OCI-LY7 (cell line): ENCODE results near the gene PARD3B. TPM values are rescaled to one million over a fixed set of nuclear protein-coding genes. Genes with fewer than 3 reads are reported as not detected.

Experiments used
- BruUV-seq: library from RNA; stranded (reverse); fragments of 400-500 nt; replicated peaks from 2 replicates; lab custom pipeline; 2021; lab: Mats Ljungman, UMichigan
- CTCF ChIA-PET: fragments of 300-600 bp; sonication (Branson Sonifier 250); formaldehyde crosslinking; loops from one replicate; lab custom pipeline; 2022; ENCODE audit warnings: antibody characterized with exemption; ENCODE audit not compliant: unreplicated experiment; lab: Charles Lee
- POLR2A ChIA-PET: fragments of 300-600 bp; sonication (Branson Sonifier 250); formaldehyde crosslinking; loops from one replicate; lab custom pipeline; 2022; ENCODE audit warnings: antibody characterized with exemption; lab: Charles Lee
- DNase-seq: peaks from one replicate; pipeline ENCODE4 v3.0.0-alpha.2; 2015; ENCODE audit warnings: low spot score
- H2AFZ ChIP-seq: fragments of 200-600 bp; sonication (generic), shearing (Covaris generic); 2 replicates; pipeline ENCODE4 v1.6.1; 2014; ENCODE audit warnings: mild to moderate bottlenecking, antibody characterized with exemption, low read length, moderate library complexity
- H3K27ac ChIP-seq: fragments of 200-600 bp; sonication (generic); 2 replicates; pipeline ENCODE4 v1.5.1; 2014; ENCODE audit warnings: mixed run types, low read depth, mild to moderate bottlenecking, moderate library complexity, low read length, inconsistent platforms; ENCODE audit not compliant: poor library complexity, severe bottlenecking
- H3K36me3 ChIP-seq: fragments of 200-600 bp; sonication (generic); 2 replicates; pipeline ENCODE4 v1.6.1; 2014; ENCODE audit warnings: mild to moderate bottlenecking, antibody characterized with exemption, low read length, moderate library complexity, mixed read lengths; ENCODE audit not compliant: insufficient read depth
- H3K4me1 ChIP-seq: fragments of 200-600 bp; sonication (generic); 2 replicates; pipeline ENCODE4 v1.5.1; 2014; ENCODE audit warnings: mild to moderate bottlenecking, low read length; ENCODE audit not compliant: insufficient read depth, poor library complexity, severe bottlenecking
- H3K4me2 ChIP-seq: fragments of 200-600 bp; sonication (generic); 2 replicates; pipeline ENCODE4 v1.6.1; 2014; ENCODE audit warnings: mild to moderate bottlenecking, low read length
- H3K4me3 ChIP-seq: fragments of 200-600 bp; sonication (generic); 2 replicates; pipeline ENCODE4 v1.5.1; 2014; ENCODE audit warnings: mild to moderate bottlenecking, low read depth, low read length; ENCODE audit not compliant: poor library complexity, severe bottlenecking
- H3K79me2 ChIP-seq: fragments of 200-600 bp; sonication (generic); 2 replicates; pipeline ENCODE4 v1.6.1; 2016; ENCODE audit warnings: low read depth, mild to moderate bottlenecking, low read length, moderate library complexity, mixed read lengths; ENCODE audit not compliant: insufficient read depth
- H3K9me2 ChIP-seq: fragments of 200-600 bp; sonication (generic); 2 replicates; pipeline ENCODE4 v1.6.1; 2016; ENCODE audit warnings: mild to moderate bottlenecking, low read length, mixed read lengths; ENCODE audit not compliant: insufficient read depth
- H3K9me3 ChIP-seq: fragments of 200-600 bp; sonication (generic); 2 replicates; pipeline ENCODE4 v1.6.1; 2014; ENCODE audit warnings: mild to moderate bottlenecking, mixed run types, low read length, mixed read lengths
- H4K20me1 ChIP-seq: fragments of 200-600 bp; sonication (generic); 2 replicates; pipeline ENCODE4 v1.6.1; 2014; ENCODE audit warnings: mild to moderate bottlenecking, antibody characterized with exemption, low read length, moderate library complexity, mixed read lengths; ENCODE audit not compliant: insufficient read depth
- CTCF ChIP-seq: fragments of 200-600 bp; sonication (generic); conservative IDR thresholded peaks from 2 replicates; pipeline ENCODE4 v1.5.1; 2014; ENCODE audit warnings: mild to moderate bottlenecking, antibody characterized with exemption, low read length, moderate library complexity, mixed read lengths
- EZH2phosphoT487 ChIP-seq: fragments of 200-600 bp; sonication (generic); IDR thresholded peaks from 2 replicates; pipeline ENCODE4 v1.6.1; 2018; ENCODE audit warnings: low read depth, borderline replicate concordance, mild to moderate bottlenecking, mixed run types, antibody characterized with exemption, low read length, moderate library complexity, mixed read lengths
- intact Hi-C: fragments of 100-400 bp; cut with micrococcal nuclease; formaldehyde crosslinking; loops from one replicate; pipeline ENCODE4 v1.10.0; 2022; ENCODE audit not compliant: unreplicated experiment
- total RNA-seq, 2 experiments: library from RNA; depleted of rRNA in 1 of 2; stranded (reverse); fragments of >200 nt in 1 of 2; shearing (Covaris generic) in 1 of 2; gene quantifications; 2 replicates each; pipeline ENCODE4 v1.2.3, GENCODE V29; 2014 to 2022

Gene PARD3B
- total RNA-seq, 2 experiments from 2014 or later, result not detected

DNA sequence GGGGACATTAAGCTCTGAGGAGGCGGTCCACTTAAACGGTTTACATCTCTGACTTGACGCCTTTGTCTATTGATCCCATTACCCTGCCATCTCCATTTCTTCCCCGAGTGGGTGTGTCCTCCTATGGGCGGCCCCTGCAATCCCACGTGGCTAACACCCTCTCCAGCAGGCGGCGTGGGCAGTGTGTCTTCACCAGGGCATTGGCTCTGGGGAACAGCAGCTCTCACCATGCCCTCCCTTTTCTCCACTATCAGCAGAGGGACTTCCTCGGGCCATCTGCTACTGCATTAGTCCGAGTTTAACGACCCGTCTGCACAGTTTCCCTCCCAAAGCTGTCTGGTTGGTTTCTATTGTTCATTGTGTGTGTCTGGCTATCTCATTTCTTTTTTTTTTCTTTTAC is 625.1 kb downstream of the PARD3B start:
- Histone ChIP-seq H4K20me1 (no peaks in the 10 kb centered on the region), H3K9me2 (no peaks in the 10 kb centered on the region), H2AFZ (no peak overlapping the region), H3K4me1 (no peaks in the 10 kb centered on the region), H3K36me3 (no peaks in the 10 kb centered on the region), H3K27ac (no peak overlapping the region), H3K9me3 (no peaks in the 10 kb centered on the region), H3K79me2 (no peaks in the 10 kb centered on the region), H3K4me2 (no peak overlapping the region), H3K4me3 (no peak overlapping the region)
- ChIA-PET CTCF (no interaction called here), POLR2A (no interaction called here)
- intact Hi-C loops, result no loop called here
- no TSS peak for BruUV-seq
- no peak for TF ChIP-seq CTCF
- DNase-seq, result no peak

GRCh38 chr2:205171261-205171940 is 626.1 kb downstream of the PARD3B start:
- intact Hi-C loops, result no loop called here
- Histone ChIP-seq H3K4me1 (no peaks in the 10 kb centered on the region), H4K20me1 (no peaks in the 10 kb centered on the region), H3K4me2 (no peak overlapping the region), H3K9me3 (no peaks in the 10 kb centered on the region), H3K36me3 (no peaks in the 10 kb centered on the region), H3K9me2 (no peaks in the 10 kb centered on the region), H2AFZ (no peak overlapping the region), H3K4me3 (no peak overlapping the region), H3K79me2 (no peaks in the 10 kb centered on the region), H3K27ac (no peak overlapping the region)
- no peak for DNase-seq
- ChIA-PET POLR2A (no interaction called here), CTCF (no interaction called here)
- BruUV-seq, result no TSS peak
- TF ChIP-seq CTCF (no peak), EZH2phosphoT487 (no peak)

- Histone ChIP-seq H3K9me3 (no peaks in the 10 kb centered on the region), H3K4me2 (no peak overlapping the region), H3K79me2 (no peaks in the 10 kb centered on the region), H2AFZ (no peak overlapping the region), H3K9me2 (no peaks in the 10 kb centered on the region), H3K4me3 (no peak overlapping the region), H4K20me1 (no peaks in the 10 kb centered on the region), H3K4me1 (no peaks in the 10 kb centered on the region), H3K36me3 (no peaks in the 10 kb centered on the region), H3K27ac (no peak overlapping the region)
- TF ChIP-seq EZH2phosphoT487 (no peak), CTCF (no peak)
- intact Hi-C loops, result no loop called here
- DNase-seq, result no peak
- ChIA-PET POLR2A (interaction anchor here (0.6 kb wide), 1 partner anchor 1906 kb away, joined by 3 read pairs; no protein-coding TSS in a partner anchor), CTCF (no interaction called here)
- no TSS peak for BruUV-seq
Measured at GRCh38 chr2:205175831-205176230, 630.6 kb downstream of the PARD3B start.
